ENCODE results near the gene DYNLT5.
A peak's percentile ranks its signal among the peaks of the same experiment; 100 is the strongest.
"Not testable (repeated sequence)": the region's sequence is repeated elsewhere in the genome, so short reads cannot be mapped to it uniquely, and the experiment has no call there.

Gene DYNLT5

GRCh38 chr1:66791621-66792610, 39.7 kb downstream of the DYNLT5 start:
- DNase-seq: peak; percentile 59

GRCh38 chr1:66795839-66796238, 43.6 kb downstream of the DYNLT5 start:
- DNase-seq: not testable (repeated sequence)

- DNase-seq: no peak
These were observed 57.0 kb downstream of the DYNLT5 start for GRCh38 chr1:66809245-66809644.

- DNase-seq: peak; percentile 8
These were observed 57.6 kb downstream of the DYNLT5 start for GRCh38 chr1:66809736-66810326.

- DNase-seq: no peak
These were observed 72.5 kb downstream of the DYNLT5 start for GRCh38 chr1:66824771-66825170.

Data from OCI-M1 (cell line).